Gastroesophageal sphincter (tissue), 2 donors: ENCODE measurements around the gene GNAQ.
"Not testable (repeated sequence)": the region's sequence is repeated elsewhere in the genome, so short reads cannot be mapped to it uniquely, and the experiment has no call there.

ENCODE experiments used
- POLR2A ChIP-seq, 2 donors: fragments of 450-650 bp; IDR thresholded peaks; one replicate each; pipeline ENCODE4 v1.6.1; 2017; ENCODE audit warnings: antibody characterized with exemption in 2 of 2, mild to moderate bottlenecking in 2 of 2, moderate library complexity in 1 of 2
- POLR2AphosphoS5 ChIP-seq: sonication (generic); formaldehyde crosslinking; IDR thresholded peaks from one replicate; pipeline ENCODE4 v1.6.1; 2017; ENCODE audit warnings: antibody characterized with exemption

DNA sequence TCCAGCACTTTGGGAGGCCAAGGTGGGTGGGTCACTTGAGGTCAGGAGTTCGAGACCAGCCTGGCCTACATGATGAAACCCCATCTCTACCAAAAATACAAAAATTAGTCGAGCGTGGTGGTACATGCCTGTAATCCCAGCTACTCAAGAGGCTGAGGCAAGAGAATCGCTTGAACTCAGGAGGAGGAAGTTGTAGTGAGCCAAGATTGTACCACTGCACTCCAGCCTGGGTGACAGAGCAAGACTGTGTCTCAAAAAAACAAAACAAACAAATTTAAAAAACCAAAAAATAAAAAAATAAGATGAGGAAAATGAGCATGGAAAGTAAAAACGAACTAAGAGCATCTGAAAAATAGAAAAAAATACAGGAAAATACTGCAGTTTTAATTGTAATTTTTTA lies 152.8 kb downstream of the GNAQ start:
- not testable (repeated sequence) for TF ChIP-seq POLR2A (IDR thresholded peaks at IDR 0.05); POLR2AphosphoS5
